Breast epithelium (tissue), 4 donors: ENCODE measurements around the gene POU2F3. TPM values are rescaled to one million over a fixed set of nuclear protein-coding genes. Genes with fewer than 3 reads are reported as not detected.

Experiments used
- DNase-seq, 2 donors: peaks; one replicate each; pipeline ENCODE4 v3.0.0-alpha.2; 2019; ENCODE audit warnings: low spot score in 2 of 2
- H3K27ac ChIP-seq, 2 donors: fragments of 200-600 bp; sonication (generic) in 1 of 2; one replicate each; pipeline ENCODE4 v1.5.1; 2016 to 2019; ENCODE audit warnings: mild to moderate bottlenecking in 1 of 2
- H3K27me3 ChIP-seq, 2 donors: fragments of 200-600 bp; sonication (generic) in 1 of 2; one replicate each; pipeline versions ENCODE4 v1.5.1 to v1.6.0; 2017 to 2019; ENCODE audit warnings: control low read depth in 1 of 2, mild to moderate bottlenecking in 1 of 2
- H3K36me3 ChIP-seq: fragments of 200-600 bp; one replicate; pipeline ENCODE4 v1.5.1; 2019
- H3K4me1 ChIP-seq, 2 donors: fragments of 200-600 bp; sonication (generic); one replicate each; pipeline ENCODE4 v1.5.1; 2016 to 2019; ENCODE audit warnings: control low read depth in 1 of 2
- H3K4me3 ChIP-seq, 3 donors: fragments of 200-600 bp; sonication (generic); 1 replicate in 2 of 3; 2 replicates in 1 of 3; pipeline ENCODE4 v1.5.1; 2016 to 2019; ENCODE audit warnings: mild to moderate bottlenecking in 3 of 3, moderate library complexity in 2 of 3
- H3K9me3 ChIP-seq, 2 donors: fragments of 200-600 bp; sonication (generic) in 1 of 2; one replicate each; pipeline ENCODE4 v1.5.1; 2016 to 2019; ENCODE audit warnings: control low read depth in 1 of 2
- POLR2A ChIP-seq: fragments of 450-650 bp; IDR thresholded peaks from one replicate; pipeline ENCODE4 v1.6.1; 2016; ENCODE audit warnings: antibody characterized with exemption, mild to moderate bottlenecking, moderate library complexity
- POLR2AphosphoS5 ChIP-seq, 3 donors: sonication (generic); formaldehyde crosslinking; IDR thresholded peaks; one replicate each; pipeline ENCODE4 v1.6.1; 2017; ENCODE audit warnings: antibody characterized with exemption in 3 of 3
- intact Hi-C: fragments of 100-400 bp; cut with DNase I; formaldehyde crosslinking; loops from one replicate; pipeline ENCODE4 v1.15.1; 2023; ENCODE audit warnings: low total_unique reads
- total RNA-seq, 3 donors: library from RNA; depleted of rRNA; stranded (reverse); fragments of >200 nt; gene quantifications; one replicate each; pipeline ENCODE4 v1.1.0, GENCODE V29; 2016
- TF ChIP-seq, protein P1 (sequence below), 3 donors: fragments of 450-650 bp; IDR thresholded peaks; one replicate each; pipeline ENCODE4 v1.5.1; 2016 to 2017; ENCODE audit warnings: antibody characterized with exemption in 3 of 3, mild to moderate bottlenecking in 3 of 3, moderate library complexity in 3 of 3

The POU2F3 gene
- total RNA-seq, 3 donors from 2014 or later: 3.9 to 7.0 TPM; not detected in 1

DNA sequence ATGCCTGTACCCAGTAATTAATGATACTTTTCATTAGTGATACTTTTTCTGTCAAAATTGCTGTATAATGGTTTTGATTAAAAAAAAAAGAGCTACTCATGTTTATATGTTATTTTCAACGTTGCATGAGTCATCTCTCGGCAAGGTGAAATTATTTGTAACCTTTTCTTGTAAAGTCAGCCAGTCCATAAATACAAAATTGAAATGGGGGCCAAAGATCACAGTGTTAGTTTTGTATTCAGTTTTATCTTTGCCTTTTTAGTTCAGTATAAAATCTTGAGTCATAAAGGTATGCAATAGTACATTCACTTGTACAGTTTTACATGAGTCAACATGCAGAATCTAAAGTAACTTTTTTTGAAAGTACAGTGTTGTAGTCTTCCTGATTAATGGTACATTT, 100.6 kb downstream of the POU2F3 start:
- peaks cover 4 to 17% of the 10 kb centered on the region in 2 donors for H3K4me1 ChIP-seq
- intact Hi-C loops: no loop called here
- peak overlapping the region in 1 of 3 donors; percentile 55 for H3K4me3 ChIP-seq
- H3K9me3 ChIP-seq: no peaks in the 10 kb centered on the region
- H3K27ac ChIP-seq: no peak overlapping the region
- TF ChIP-seq, protein P1, sequence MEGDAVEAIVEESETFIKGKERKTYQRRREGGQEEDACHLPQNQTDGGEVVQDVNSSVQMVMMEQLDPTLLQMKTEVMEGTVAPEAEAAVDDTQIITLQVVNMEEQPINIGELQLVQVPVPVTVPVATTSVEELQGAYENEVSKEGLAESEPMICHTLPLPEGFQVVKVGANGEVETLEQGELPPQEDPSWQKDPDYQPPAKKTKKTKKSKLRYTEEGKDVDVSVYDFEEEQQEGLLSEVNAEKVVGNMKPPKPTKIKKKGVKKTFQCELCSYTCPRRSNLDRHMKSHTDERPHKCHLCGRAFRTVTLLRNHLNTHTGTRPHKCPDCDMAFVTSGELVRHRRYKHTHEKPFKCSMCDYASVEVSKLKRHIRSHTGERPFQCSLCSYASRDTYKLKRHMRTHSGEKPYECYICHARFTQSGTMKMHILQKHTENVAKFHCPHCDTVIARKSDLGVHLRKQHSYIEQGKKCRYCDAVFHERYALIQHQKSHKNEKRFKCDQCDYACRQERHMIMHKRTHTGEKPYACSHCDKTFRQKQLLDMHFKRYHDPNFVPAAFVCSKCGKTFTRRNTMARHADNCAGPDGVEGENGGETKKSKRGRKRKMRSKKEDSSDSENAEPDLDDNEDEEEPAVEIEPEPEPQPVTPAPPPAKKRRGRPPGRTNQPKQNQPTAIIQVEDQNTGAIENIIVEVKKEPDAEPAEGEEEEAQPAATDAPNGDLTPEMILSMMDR (IDR thresholded peaks at IDR 0.05): no peak
- TF ChIP-seq POLR2A: no peak
- no peak for TF ChIP-seq POLR2AphosphoS5 (IDR thresholded peaks at IDR 0.05)
- no peak for DNase-seq
- H3K27me3 ChIP-seq: no peaks in the 10 kb centered on the region
- no peaks in the 10 kb centered on the region for H3K36me3 ChIP-seq

DNA sequence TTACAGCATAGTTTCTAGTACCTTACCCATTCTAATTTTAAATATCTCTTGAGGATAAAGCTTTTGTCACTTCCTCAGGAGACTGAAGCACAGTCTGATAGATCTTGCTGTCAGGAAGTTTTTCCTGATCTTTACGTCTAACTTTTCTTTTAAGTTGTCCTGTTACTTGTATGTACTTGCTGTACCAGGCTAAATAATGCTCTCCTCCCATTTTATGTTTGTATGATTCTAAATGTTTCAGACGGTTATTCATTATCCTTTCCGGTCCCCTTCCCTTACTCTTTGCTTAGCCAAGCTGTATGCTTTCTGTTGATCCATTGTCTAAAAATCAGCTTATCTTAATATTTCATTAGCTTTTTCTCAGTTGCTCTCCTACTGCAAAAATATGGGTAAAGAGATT, 102.3 kb downstream of the POU2F3 start:
- Histone ChIP-seq H3K4me3 (no peak overlapping the region), H3K9me3 (no peaks in the 10 kb centered on the region), H3K27me3 (no peaks in the 10 kb centered on the region), H3K27ac (no peak overlapping the region), H3K4me1 (peaks cover 4 to 17% of the 10 kb centered on the region in 2 donors), H3K36me3 (no peaks in the 10 kb centered on the region)
- TF ChIP-seq, protein P1 (IDR thresholded peaks at IDR 0.05): no peak
- TF ChIP-seq POLR2AphosphoS5 (IDR thresholded peaks at IDR 0.05) (no peak), POLR2A (no peak)
- intact Hi-C loops: no loop called here
- DNase-seq: no peak

DNA sequence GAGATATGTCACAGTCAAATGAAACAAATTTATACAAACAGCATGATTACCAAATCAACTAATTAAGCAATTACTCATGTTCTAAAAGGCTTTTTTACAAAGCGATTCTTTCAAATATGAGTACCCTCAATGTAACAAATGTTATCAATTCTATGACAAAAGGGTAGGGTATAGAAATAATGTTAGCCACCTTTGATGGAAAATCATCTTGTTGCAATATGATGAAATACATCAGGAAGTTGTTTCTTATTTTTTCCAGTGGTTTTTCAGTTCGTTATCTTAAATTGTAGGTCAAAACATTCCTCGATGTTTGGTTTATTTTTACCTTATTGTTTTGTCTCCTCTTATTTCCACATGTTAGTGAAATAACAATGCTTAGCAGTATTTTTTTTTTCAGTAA, 102.7 kb downstream of the POU2F3 start:
- DNase-seq: no peak
- Histone ChIP-seq H3K4me3 (no peak overlapping the region), H3K27me3 (no peaks in the 10 kb centered on the region), H3K36me3 (no peaks in the 10 kb centered on the region), H3K27ac (no peak overlapping the region), H3K9me3 (no peaks in the 10 kb centered on the region), H3K4me1 (peaks cover 4 to 17% of the 10 kb centered on the region in 2 donors)
- TF ChIP-seq POLR2A: no peak
- TF ChIP-seq POLR2AphosphoS5 (IDR thresholded peaks at IDR 0.05): no peak
- TF ChIP-seq, protein P1 (IDR thresholded peaks at IDR 0.05): no peak
- intact Hi-C loops: no loop called here

DNA sequence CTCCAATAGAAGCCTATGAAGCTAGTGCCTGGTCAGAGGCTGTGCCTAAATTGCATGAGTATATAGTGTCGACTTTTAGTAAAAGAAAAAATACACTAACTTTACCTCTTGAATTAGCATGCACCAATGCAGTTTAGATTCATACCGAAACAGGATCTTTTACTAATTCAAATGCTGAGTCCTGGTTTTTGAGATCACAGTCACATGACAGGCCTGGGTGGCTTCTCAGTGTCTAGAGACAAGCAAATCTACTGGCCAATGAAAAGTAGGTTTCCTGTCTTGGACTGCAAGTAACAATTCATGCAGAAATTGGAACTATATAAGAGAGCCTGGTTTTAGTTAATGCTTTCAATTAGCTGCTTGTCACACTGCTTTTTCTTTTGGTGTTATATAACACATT, 103.5 kb downstream of the POU2F3 start:
- no peak for DNase-seq
- intact Hi-C loops: no loop called here
- H3K4me1 ChIP-seq: peaks cover 4 to 12% of the 10 kb centered on the region in 2 donors

DNA sequence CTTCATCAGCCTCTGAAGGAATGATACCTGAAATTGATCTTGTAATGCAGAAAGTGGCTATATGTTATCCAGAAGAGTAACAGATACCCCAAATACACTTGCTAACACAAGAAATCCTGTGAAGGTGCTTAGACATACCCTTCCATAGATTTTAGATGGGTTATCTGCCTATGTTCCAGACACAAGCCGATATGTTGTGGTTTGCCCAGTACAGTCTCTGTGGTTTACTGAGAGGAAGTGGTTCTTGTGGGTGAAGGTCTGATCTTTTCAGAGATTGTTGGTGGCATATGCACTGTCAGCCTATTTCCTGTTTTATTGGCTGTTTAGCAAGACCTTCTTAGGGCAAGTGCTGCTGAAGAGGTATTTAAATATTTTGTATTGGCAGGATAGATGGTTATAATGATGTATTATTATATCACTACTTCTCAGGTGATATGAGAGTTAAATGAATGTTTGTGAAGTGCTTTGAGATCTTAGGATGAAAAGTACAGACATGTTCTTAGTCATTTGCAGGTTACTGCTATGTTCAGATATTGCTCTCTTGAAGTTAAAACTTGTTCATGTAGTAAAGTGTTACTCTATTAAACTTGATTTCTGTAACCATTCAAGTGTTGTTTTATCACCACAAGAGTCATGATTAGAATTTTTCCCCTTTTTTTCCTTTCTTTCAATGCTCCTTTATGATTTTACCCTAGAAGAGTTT, 104.5 kb downstream of the POU2F3 start:
- Histone ChIP-seq H3K36me3 (no peaks in the 10 kb centered on the region), H3K4me3 (peak overlapping the region in 1 of 3 donors; percentile 9), H3K9me3 (no peaks in the 10 kb centered on the region), H3K27ac (no peak overlapping the region), H3K4me1 (peaks cover 4 to 11% of the 10 kb centered on the region in 2 donors), H3K27me3 (no peaks in the 10 kb centered on the region)
- intact Hi-C loops: no loop called here
- DNase-seq: no peak
- no peak for TF ChIP-seq POLR2A
- TF ChIP-seq, protein P1 (IDR thresholded peaks at IDR 0.05): no peak

More for the DNA sequence above, 103.5 kb downstream of the POU2F3 start:
- H3K36me3 ChIP-seq: no peaks in the 10 kb centered on the region
- H3K4me3 ChIP-seq: peak overlapping the region in 1 of 3 donors; percentile 6
- H3K9me3 ChIP-seq: no peaks in the 10 kb centered on the region
- TF ChIP-seq, protein P1 (IDR thresholded peaks at IDR 0.05): no peak
- no peak for TF ChIP-seq POLR2A
- TF ChIP-seq POLR2AphosphoS5 (IDR thresholded peaks at IDR 0.05): no peak
- H3K27ac ChIP-seq: no peak overlapping the region
- no peaks in the 10 kb centered on the region for H3K27me3 ChIP-seq
